SK-N-SH treated with all-trans-retinoic acid at 6 μM for 48 hours (cell line): ENCODE data around the gene RAB44.

Experiments used
- ATAC-seq: fragments of 200-7000 bp; cut with Tn5 transposase; 3 replicates; pipeline ENCODE4 v1.9.1; 2020; ENCODE audit warnings: mild to moderate bottlenecking, moderate library complexity
- BACH2 ChIP-seq: fragments of 250-450 bp; sonication (Bioruptor Pico); IDR thresholded peaks from 2 replicates; pipeline ENCODE4 v1.9.0; 2021; ENCODE audit warnings: mild to moderate bottlenecking, borderline replicate concordance
- CREB5 ChIP-seq: fragments of 250-450 bp; sonication (Bioruptor Pico); IDR thresholded peaks from 2 replicates; pipeline ENCODE4 v1.5.1; 2020; ENCODE audit warnings: low read depth, mild to moderate bottlenecking, moderate library complexity
- CSDC2 ChIP-seq: fragments of 250-450 bp; sonication (Bioruptor Pico); IDR thresholded peaks from 2 replicates; pipeline ENCODE4 v1.5.0; 2020; ENCODE audit warnings: mild to moderate bottlenecking, moderate library complexity
- CSRNP3 ChIP-seq: fragments of 250-450 bp; sonication (Bioruptor Pico); IDR thresholded peaks from 2 replicates; pipeline ENCODE4 v1.5.1; 2021; ENCODE audit warnings: mild to moderate bottlenecking, moderate library complexity
- ESRRG ChIP-seq: fragments of 250-450 bp; sonication (Bioruptor Pico); IDR thresholded peaks from 2 replicates; pipeline ENCODE4 v1.6.1; 2021; ENCODE audit warnings: mild to moderate bottlenecking
- ISL1 ChIP-seq: fragments of 250-450 bp; sonication (Bioruptor Pico); IDR thresholded peaks from 2 replicates; pipeline ENCODE4 v2.1.2; 2022; ENCODE audit warnings: mild to moderate bottlenecking, moderate library complexity
- OSR1 ChIP-seq: fragments of 250-450 bp; sonication (Bioruptor Pico); IDR thresholded peaks from 2 replicates; pipeline ENCODE4 v1.8.0; 2022; ENCODE audit warnings: moderate library complexity, mild to moderate bottlenecking, inconsistent platforms
- PATZ1 ChIP-seq: fragments of 250-450 bp; sonication (Bioruptor Pico); IDR thresholded peaks from 2 replicates; pipeline ENCODE4 v1.8.0; 2020; ENCODE audit warnings: mild to moderate bottlenecking, moderate library complexity, borderline replicate concordance
- POU6F1 ChIP-seq: fragments of 250-450 bp; sonication (Bioruptor Pico); IDR thresholded peaks from 2 replicates; pipeline ENCODE4 v1.8.0; 2021; ENCODE audit warnings: low read depth, mild to moderate bottlenecking, moderate library complexity, borderline replicate concordance
- PPARA ChIP-seq: fragments of 250-450 bp; sonication (Bioruptor Pico); IDR thresholded peaks from 2 replicates; pipeline ENCODE4 v1.5.0; 2020; ENCODE audit warnings: mild to moderate bottlenecking, borderline replicate concordance
- RARB ChIP-seq: fragments of 250-450 bp; sonication (Bioruptor Pico); IDR thresholded peaks from 2 replicates; pipeline ENCODE4 v1.8.0; 2021; ENCODE audit warnings: mild to moderate bottlenecking, moderate library complexity
- SNAI2 ChIP-seq: fragments of 250-450 bp; sonication (Bioruptor Pico); IDR thresholded peaks from 2 replicates; pipeline ENCODE4 v1.5.0; 2020; ENCODE audit warnings: mild to moderate bottlenecking, moderate library complexity
- TCF4 ChIP-seq: fragments of 250-450 bp; sonication (Bioruptor Pico); IDR thresholded peaks from 2 replicates; pipeline ENCODE4 v1.8.0; 2021; ENCODE audit warnings: mild to moderate bottlenecking, moderate library complexity, borderline replicate concordance
- TOX ChIP-seq: fragments of 250-450 bp; sonication (Bioruptor Pico); IDR thresholded peaks from 2 replicates; pipeline ENCODE4 v1.8.0; 2021; ENCODE audit warnings: mild to moderate bottlenecking, moderate library complexity, borderline replicate concordance
- ZC3H10 ChIP-seq: fragments of 250-450 bp; sonication (Bioruptor Pico); IDR thresholded peaks from 2 replicates; pipeline ENCODE4 v1.5.1; 2021; ENCODE audit warnings: mild to moderate bottlenecking, moderate library complexity
- ZFP3 ChIP-seq: fragments of 250-450 bp; sonication (Bioruptor Pico); IDR thresholded peaks from 2 replicates; pipeline ENCODE4 v1.5.0; 2020; ENCODE audit warnings: mild to moderate bottlenecking, moderate library complexity
- ZFP30 ChIP-seq: fragments of 450-650 bp; formaldehyde crosslinking; IDR thresholded peaks from 2 replicates; pipeline ENCODE4 v1.5.0; 2022; ENCODE audit warnings: mild to moderate bottlenecking, moderate library complexity
- ZNF565 ChIP-seq: fragments of 450-650 bp; formaldehyde crosslinking; conservative IDR thresholded peaks from 2 replicates; pipeline ENCODE4 v1.5.0; 2020; ENCODE audit warnings: low read depth, mild to moderate bottlenecking, moderate library complexity
- ZNF70 ChIP-seq: fragments of 450-650 bp; formaldehyde crosslinking; IDR thresholded peaks from 2 replicates; pipeline ENCODE4 v1.5.0; 2020; ENCODE audit warnings: mild to moderate bottlenecking, moderate library complexity

Gene RAB44

GRCh38 chr6:36744304-36744673 is 46.7 kb downstream of the RAB44 start:
- ATAC-seq, result no peak
- no peak for TF ChIP-seq TCF4 (CRISPR knock-in tag)
- TF ChIP-seq RARB (CRISPR knock-in tag), result no peak
- no peak for TF ChIP-seq BACH2 (CRISPR knock-in tag)
- no peak for TF ChIP-seq ZNF70 (CRISPR knock-in tag)
- no peak for TF ChIP-seq ZFP30 (CRISPR knock-in tag)
- TF ChIP-seq PATZ1 (CRISPR knock-in tag), result no peak
- TF ChIP-seq OSR1, result no peak
- TF ChIP-seq TOX (CRISPR knock-in tag), result no peak
- TF ChIP-seq CREB5, result no peak
- no peak for TF ChIP-seq PPARA (CRISPR knock-in tag)
- no peak for TF ChIP-seq POU6F1
- no peak for TF ChIP-seq ZNF565 (CRISPR knock-in tag)
- no peak for TF ChIP-seq SNAI2 (CRISPR knock-in tag)
- no peak for TF ChIP-seq ZFP3 (CRISPR knock-in tag)

- no peak for ATAC-seq
- TF ChIP-seq TCF4 (CRISPR knock-in tag) (no peak), CSRNP3 (CRISPR knock-in tag) (no peak), CREB5 (no peak), CSDC2 (CRISPR knock-in tag) (no peak), ISL1 (CRISPR knock-in tag) (no peak), POU6F1 (no peak), TOX (CRISPR knock-in tag) (no peak), PPARA (CRISPR knock-in tag) (no peak), PATZ1 (CRISPR knock-in tag) (no peak), OSR1 (no peak), ZNF565 (CRISPR knock-in tag) (no peak), ZFP3 (CRISPR knock-in tag) (no peak), ESRRG (CRISPR knock-in tag) (no peak), ZC3H10 (no peak)
Observed at GRCh38 chr6:36745283-36745682, 47.7 kb downstream of the RAB44 start.

GRCh38 chr6:36745836-36746235 is 48.2 kb downstream of the RAB44 start:
- ATAC-seq, result no peak
- TF ChIP-seq RARB (CRISPR knock-in tag) (no peak), ESRRG (CRISPR knock-in tag) (no peak), CREB5 (no peak), ZFP3 (CRISPR knock-in tag) (no peak), PPARA (CRISPR knock-in tag) (no peak), ZNF70 (CRISPR knock-in tag) (no peak)
